Superior temporal gyrus (tissue), 1 donor: Measurements from ENCODE around the gene ZAP70.
"Not testable (repeated sequence)": the region's sequence is repeated elsewhere in the genome, so short reads cannot be mapped to it uniquely, and the experiment has no call there.

Source experiments
- DNase-seq: peaks from one replicate; pipeline ENCODE4 v3.0.0-alpha.2; 2016; ENCODE audit errors: extremely low spot score

ZAP70 gene

DNA sequence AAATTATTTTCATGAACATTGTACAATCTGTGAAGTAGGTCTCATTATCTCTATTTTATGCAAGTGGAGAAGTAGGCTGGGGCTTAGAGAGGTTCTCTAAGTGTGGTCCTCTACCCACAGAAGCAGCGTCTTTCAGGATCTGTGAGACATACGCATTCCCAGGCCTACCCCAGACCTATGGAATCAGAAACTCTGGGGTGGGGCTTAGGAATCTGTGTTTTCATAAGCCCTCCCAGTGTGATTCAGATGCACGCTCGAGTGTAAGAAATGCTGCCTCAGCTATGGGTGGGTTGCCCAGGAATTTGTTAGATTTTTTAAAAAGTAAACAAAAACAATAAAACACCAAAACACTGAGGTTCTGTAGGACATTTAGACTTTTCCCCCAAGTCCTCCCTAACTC lies 14.8 kb upstream of the ZAP70 start:
- no peak for DNase-seq

DNA sequence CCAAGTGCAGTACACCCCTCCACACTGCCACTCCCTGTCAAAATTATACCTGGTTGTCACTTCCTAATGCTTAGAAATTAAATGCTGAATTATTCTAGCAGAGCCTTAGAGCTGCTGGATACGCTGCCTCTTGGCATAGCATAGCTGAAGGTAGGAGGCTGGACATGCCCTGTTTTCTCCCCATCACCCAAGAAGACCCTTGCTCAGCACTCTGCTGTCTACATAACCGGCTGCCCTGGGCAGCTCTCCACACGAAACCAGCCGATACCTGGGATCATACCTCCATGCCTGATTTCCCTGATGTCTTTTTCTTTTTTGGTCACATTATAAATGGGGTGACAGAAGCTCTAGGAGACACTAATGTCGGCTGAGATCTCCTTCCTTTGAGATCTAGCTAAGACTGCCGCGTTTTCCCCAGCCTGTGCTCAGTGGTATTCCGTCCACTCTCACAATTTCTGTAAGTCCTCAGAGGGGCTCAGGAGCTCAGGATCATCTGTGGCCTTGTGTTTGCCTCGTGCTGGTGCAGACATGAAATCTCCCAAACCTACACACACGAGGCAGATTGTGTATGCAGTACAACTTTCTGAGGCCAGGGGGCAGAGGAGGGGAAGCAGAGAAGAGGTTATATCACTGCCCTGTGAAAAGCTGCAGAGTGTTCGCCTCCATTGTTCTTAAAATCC lies 13.5 kb upstream of the ZAP70 start:
- peak; percentile 70 for DNase-seq

DNA sequence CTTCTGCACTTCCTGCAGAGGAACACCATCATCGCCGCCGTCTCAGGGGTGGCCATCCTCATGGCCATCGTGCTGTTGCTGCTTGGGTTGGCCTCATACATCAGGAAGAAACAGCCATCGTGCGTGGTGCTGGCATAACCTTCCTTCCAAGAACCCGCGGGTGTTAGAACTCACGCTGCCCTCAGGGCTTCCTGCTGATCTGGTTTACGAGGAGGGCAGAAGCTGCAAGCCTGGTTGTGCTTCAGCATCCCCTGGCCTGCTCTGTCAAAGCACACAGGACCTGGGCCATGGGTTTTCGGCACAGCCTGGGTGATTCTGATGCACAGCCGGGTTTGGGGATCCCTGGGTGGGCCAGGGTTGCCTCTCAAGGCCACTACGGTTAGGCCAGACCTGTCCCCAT lies 12.2 kb upstream of the ZAP70 start:
- no peak for DNase-seq

DNA sequence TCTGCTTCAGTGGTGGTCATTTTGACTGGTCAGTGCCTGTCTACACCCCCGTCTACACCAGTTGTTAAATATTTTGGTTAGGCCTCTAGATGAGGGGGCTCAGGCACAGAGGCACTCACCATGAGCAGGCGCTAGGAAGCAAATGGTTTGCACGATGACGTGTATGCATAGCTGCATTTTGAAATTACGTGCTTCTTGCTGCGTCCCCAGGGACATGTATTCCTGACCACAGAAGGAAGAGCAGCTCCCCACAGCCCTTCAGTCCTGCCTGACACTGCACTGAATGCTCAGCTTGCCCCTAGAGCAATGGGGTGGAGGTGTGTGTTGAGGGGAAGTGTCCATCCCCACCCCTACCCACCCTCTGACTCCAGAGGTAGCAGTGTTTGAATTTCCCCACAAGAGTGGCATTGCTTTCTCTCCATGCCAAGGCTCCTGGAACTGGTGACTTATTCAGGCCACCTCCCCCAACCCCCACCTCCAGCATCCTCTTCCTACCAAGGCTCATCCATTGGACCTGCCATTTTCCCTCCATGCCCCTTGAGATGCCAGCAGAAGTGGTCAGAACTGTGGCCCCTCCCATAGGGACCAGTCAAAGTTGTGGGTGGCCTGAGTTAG lies 11.4 kb upstream of the ZAP70 start:
- no peak for DNase-seq

DNA sequence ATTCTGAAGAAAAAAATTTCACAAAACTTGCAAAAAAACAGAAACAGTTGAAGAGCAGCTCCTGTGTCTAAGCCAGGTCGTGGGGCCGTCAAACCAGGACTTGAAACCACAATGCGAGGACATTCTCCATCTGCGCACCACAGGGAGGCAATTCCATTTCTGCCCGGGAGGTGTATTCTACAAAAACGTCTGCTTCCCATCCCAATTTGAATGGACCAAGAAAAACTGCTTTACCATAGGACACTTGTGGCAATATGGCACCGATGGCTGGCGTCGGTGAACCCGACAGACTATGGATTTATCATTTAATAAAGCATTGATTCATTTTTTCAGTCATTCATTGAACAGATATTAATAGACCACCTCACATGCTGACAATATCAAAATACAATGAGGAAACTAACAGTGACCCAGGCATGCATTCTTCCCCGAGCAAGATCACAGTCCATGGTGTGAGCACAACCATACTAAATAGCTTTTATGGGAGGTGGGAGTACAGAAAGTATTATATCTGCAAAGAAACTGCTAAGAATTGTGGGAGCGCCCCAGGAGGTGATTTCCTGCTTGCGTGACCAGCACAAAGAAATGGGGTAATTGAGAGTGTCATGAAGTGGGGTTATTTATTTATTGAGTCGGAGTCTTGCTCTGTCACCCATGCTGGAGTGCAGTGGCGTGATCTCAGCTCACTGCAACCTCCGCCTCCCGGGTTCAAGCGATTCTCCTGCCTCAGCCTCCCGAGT lies 10.5 kb upstream of the ZAP70 start:
- no peak for DNase-seq

DNA sequence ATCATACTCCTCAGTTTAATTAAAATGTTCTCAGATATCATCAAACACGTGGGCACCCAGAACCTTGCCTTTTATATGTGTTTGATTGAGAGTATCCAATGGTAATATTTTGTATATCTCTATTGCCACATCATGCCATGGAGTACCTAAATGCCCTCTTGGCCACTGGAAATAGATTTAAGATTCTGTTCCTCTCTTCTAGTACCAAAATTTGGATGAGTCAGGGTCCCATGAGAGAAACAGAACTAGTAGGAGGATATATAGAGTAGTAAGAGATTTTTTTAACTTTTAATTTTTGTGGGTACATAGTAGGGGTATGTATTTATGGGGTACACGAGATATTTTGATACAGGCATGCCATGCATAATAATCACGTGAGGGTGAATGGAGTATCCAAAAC lies 9.6 kb upstream of the ZAP70 start:
- no peak for DNase-seq

DNA sequence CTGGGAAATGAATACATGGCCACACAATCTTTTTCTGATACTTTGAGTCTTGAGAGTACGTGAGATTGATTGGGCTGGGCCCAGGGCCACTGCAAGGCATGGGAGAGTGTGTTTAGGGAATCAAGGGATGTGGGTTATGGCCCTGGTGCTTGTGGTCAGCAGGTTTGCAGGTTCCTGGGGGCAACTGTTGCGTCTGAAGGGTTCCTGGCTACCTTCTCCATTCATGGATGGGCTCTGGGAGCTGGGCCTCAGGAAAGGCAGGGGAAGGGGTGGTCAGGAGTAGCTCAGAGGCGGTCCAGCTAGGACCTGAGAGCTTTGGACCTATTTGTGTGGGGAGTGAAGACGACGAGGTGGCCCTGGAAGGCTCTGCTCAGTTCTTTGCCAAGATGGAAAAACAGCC lies 8.4 kb upstream of the ZAP70 start:
- DNase-seq, result no peak

DNA sequence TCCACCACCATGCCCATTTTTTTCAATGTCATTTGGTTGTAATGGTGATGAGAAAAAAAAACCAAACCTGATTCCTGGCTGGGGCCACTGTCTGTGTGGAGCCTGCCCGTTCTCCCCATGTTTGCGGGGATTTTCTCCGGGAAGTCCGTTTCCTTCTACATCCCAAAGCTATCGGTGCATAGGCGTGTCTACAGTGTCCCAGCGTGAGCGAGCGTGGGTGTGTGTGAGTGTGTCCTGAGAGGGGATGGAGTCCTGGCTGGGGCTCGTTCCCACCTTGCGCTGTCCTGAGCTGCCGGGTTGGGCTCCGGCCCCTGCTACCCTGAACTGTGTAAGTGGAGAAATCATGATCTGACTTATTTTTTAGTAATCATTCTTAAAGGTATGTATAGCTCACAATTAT lies 7.3 kb upstream of the ZAP70 start:
- DNase-seq, result no peak

DNA sequence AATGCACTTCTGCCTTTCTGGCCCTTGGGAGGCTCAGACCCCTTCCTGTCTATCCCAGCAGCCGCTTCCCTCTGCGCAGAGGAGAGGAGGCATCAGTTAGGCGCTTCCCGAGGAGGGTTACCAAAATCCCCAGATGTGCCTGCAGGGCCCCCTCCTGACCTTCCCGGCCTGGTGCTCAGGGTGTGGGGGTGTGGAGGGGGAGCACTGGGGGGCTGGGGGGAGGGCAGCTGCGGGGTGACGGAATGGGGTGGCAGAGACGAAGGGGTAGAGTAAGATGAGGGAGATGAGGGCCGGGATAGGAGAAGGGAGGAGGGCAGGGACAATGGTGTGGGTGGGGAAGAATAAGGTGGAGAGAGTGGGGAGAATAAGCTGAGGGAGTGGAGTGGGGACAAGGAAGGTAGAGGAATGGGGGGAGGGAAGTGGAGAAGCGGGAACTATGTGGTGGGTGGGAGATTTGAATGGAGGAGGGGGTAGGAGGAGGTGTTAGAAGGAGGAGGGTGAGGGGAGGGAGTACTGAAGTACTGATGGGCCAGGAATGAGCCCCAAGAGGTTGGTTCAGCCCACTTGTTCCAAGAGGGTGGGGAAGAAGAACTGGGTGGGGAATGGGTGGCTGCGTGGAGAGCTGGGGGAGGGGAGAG lies 6.5 kb upstream of the ZAP70 start:
- DNase-seq, result no peak

DNA sequence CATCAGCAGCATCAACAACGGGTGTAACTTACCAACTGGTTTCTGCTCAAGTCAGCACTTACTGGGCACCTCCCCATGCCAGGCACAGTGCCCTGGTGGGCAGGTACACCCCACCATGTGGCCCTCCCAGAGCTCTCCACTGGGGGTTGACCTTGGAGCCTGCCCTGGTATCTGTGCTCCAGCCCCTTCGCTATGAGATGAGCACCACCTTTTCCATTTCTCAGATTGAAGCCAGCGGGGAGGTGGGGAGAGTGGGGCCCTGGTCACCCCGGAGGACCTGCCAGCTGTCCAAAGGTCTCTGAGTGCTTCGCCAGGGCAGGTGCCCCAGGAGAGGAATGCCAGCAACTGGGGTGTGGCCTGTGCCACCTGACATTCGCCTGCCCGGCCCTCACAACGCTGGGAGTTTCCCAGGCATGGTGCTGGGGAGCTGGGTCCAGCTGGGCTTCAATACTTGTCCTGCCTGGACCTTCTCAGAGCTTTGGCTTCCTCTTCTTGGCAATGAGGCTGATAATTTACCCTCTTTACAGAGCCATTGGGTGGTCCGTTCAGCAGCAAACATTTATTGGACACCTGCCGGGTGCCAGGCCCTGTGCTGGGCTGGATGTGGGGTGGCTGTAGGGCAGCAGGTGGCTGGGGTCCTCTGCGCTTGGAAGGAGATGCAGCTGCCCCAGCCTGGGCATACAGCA lies 5.9 kb upstream of the ZAP70 start:
- no peak for DNase-seq

DNA sequence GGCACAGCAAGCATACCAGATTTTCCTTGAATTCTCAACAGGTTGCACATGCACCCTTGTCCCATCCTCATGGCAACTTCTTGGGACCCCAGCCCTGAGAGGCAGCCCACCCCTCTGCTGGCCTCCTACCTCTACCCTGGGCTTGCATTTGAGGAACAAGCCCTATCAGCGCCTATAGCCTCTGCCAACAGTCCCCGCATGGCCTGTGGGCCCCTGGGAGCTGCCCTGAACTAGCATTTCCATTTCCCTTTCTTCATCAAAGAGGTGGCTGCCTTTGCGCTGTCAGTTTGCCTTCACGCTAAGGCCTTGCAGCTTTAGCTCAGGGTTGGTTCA lies 5.4 kb upstream of the ZAP70 start:
- no peak for DNase-seq

DNA sequence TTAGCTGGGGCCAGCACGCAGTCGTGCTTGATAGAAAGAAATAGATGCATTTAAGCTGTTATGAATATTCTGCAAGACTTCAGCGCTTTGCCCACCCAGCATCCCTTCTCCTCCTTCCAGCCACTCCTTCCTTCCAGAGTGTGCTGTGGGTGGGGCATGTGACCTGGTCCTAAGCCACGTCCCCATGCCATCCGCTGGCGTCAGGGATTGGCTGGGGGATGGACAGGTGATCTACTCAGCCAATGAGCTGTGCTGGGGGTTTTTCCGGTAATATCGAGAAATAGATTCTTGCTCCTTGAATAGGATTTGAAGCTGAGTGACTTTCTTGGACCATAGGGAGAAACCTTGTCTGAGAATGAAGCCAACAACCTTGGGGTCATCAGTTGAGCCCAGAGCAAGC lies 4.8 kb upstream of the ZAP70 start:
- no peak for DNase-seq

DNA sequence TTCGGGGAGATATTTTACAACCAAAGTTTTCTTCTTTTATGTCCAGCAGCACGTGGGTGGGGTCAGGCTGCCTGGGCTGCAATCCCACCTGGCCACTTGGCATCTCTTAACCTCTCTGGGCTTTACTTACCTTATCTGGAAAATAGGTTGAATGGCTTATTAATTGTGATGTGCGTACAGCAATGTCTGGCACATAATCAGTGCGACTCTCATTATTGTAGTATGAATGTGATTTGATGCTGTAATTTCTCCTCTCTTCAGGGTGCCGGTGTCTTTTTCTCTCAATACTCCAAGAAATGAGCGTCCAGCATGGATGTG lies 2.0 kb upstream of the ZAP70 start:
- DNase-seq, result no peak

DNA sequence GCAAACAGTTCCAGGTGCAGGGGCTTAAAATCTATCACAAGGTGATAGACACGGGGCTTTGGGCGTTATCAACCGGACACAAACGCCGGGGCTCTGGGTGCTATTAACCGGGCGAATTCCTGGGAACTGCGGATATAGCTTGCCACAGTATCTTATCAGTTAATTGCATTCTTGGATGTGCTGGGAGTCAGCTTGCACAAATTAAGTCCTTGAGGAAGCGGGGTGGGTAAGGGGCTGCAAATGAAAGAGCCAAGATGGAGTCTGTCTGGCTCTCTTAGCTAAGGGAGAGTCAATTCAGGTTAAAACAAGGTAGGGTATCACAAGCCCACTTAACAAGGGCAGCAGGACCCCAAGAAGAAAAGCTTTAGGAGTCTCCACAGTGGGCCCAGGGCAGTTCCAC lies 1.2 kb upstream of the ZAP70 start:
- not testable (repeated sequence) for DNase-seq

DNA sequence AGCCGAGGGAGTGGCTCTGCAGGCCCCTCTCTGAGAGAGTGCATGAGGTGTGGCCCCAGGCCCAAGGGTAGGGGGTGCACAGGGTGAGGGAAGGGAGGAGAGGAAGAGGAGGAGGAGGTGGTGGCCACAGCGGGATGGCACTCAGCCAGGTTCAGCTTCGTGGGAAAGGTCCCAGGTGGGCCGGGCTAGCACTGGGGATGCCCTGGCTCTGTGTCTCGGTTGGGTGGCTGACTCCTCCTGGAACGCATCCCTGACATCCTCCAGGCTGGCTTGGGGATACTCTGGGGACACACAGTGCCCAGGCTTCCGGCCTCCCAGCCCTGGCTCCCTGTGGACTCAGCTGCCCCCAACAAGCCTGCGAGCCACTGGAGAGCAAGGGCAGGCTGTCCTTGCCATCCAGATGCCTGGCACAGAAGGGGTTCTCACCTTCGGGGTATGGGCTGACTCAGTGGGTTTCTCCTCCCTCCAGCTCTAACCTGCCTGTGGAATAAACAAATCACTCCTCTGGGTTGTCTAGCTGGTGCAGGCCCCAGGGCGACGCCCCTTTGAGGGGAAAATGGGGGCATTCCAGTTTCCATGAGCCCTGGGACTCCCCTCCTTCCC lies 582 bp upstream of the ZAP70 start:
- DNase-seq, result no peak

DNA sequence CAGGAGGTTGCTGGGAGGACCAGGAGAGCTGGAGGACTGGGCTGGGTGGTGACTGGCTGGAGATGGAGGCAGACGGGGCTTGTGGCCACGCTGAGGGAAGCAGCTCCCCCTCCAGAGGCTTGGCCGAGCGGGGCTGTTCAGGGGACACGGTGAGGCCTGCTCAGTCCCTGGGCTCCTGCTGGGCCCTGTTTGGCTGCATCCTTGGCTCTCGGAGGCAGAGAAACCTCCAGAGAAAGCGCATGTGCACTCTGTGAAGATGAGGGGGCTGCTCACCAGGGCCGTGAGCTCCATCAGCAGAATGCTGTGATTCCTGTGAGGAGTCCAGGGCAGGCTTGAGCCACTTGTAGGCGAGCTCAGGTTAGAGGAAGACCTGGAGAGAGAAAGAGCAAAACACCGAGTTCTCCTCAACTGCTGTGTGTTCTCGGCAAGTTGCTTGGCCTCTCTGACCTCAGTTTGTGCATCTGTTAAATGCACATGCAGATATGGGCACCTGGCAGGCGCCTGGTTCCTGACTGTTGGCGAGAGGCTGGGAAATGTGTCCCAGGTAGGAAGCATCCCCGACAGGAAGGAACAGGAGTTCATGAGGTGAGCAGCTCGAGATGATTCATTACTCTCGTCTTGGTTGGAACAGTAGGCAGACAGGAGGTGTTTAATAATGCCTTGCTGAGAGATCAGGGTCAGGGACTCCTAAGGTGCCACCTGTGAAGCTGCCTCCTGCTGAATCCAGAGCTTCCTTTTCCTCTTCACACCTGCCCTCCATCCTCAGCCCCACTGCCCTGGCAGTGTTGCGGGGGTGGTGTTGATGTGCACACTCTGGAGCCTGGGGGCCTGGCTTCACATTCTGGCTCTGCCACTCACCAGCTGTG lies 941 bp downstream of the ZAP70 start:
- no peak for DNase-seq

DNA sequence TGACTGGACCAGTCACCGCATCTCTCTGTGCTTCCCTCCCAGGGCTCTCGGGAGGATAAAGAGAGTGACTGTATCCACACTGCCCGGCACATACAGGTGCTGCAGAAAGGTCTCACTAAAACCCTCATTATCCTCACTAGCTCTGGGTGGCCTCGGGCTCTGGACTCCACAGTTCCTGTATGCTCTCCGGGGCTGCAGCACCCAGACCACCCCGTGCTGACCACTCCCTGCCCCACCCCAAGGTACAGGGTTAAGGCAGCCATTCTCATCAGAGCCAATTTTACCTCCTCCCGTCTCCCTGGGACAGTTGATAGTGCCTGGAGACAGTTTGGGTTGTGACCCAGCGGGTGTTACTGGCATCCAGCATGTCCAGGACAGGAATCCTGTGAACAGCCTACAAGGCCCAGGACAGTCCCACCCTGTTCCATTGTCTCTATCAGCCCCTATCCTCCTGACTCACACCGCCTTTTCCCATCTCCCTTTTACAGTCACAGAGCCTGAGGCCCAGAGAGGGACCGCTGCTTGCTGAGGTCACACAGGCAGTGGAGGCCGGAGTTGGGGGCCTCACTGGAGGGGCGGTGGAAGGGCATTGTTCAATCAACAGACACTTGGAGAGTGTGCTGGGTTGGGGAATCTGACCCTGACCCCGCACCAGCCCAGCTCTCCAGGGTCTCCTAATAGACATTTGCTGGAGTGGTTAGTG lies 1.7 kb downstream of the ZAP70 start:
- DNase-seq, result no peak

DNA sequence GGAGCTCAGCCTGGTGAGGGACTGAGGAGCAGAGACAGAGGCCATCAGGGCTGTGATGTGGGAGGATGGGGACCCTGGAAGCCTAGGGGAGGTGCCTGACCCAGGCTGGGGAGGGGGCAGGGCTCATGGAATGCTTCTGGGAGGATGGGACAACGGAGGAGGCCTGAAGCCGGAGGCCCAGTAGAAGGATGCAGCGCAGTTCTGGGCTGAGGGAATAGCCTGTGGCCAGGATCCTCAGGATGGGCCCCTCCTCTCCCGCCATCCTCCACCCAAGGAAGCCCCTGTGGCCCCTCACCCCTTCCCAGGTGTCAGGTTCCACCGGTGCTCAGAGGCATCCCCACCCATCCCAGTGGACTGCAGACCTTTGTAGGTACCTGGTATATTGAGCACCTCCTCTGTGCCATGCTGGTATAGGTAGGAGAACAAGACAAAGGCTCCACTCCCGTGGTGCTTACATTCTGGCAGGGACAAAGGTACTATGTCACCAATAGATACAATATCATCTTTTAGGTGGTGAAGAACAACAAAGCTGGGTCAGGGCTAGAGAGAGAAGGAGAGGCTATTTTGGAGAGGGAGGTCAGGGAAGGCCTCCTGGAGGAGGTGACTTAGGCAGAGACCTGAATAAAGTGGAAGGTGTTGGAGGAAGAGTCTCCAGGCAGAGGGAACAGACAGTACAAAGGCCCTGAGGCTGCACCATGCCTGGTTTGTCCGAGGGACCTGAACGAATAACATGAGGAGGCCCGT lies 2.7 kb downstream of the ZAP70 start:
- no peak for DNase-seq

DNA sequence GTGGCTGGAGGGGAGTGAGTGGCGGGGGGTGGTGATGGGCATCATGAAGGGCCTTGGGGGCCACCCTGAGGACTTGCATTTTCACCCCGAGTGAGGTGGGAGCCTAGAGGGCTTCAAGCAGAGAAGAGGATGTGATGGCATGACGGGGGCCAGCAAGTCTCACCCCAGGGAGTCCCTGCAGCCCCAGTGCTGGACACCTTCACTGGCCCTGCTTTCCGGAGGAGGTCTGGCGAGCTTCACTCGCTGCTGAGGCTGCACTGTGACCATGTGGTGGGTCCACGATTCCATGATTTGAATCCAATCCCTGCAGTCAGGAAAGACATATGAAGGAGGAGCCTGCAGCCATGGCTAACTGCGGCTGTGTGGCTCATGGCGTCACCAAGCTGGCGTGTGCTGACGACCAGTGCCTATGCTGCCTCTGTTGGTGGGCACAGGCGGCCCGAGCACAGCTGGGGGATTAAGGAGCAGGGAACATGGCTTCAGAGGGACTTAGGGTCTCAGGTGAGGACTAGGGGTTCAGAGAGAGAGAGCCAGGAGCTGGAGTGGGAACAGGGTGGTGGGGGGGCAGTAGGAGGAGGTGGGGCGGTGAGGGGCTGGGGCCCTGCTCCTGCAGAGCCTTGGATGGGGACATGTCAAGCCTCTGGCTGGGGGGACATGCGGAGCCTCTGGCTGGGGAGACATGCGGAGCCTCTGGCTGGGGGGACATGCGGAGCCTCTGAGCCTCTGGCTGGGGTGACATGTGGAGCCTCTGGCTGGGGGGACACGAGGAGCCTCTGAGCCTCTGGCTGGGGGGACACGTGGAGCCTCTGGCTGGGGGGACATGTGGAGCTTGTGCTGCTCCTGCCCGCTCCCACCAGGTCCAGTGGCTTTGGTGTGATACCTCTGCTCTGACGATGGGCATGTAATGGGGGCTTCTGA lies 3.6 kb downstream of the ZAP70 start:
- DNase-seq, result no peak
